Fibroblast of lung (primary cell): ENCODE results near the gene ATP5F1D. TPM values are rescaled to one million over a fixed set of nuclear protein-coding genes. Genes with fewer than 3 reads are reported as not detected.

ENCODE experiments used
- DNase-seq, 2 donors: peaks; one replicate each; pipeline versions ENCODE4 v3.0.0 to v3.0.0-alpha.2; 2010; ENCODE audit warnings: low read depth in 2 of 2
- H2AFZ ChIP-seq: 2 replicates; pipeline ENCODE4 v1.5.1; 2012; ENCODE audit warnings: low read length, control low read depth, inconsistent platforms
- H3K27ac ChIP-seq: 2 replicates; pipeline ENCODE4 v1.5.1; 2011; ENCODE audit warnings: low read length, control low read depth; ENCODE audit not compliant: insufficient read depth
- H3K27me3 ChIP-seq: 2 replicates; pipeline ENCODE4 v1.5.1; 2011; ENCODE audit warnings: mild to moderate bottlenecking, low read length; ENCODE audit not compliant: control insufficient read depth, insufficient read depth
- H3K36me3 ChIP-seq: 2 replicates; pipeline ENCODE4 v1.5.1; 2011; ENCODE audit warnings: low read length; ENCODE audit not compliant: control insufficient read depth, insufficient read depth
- H3K4me1 ChIP-seq: 2 replicates; pipeline ENCODE4 v1.5.1; 2011; ENCODE audit warnings: low read length; ENCODE audit not compliant: control insufficient read depth, insufficient read depth; ENCODE audit errors: extremely low read depth
- H3K4me2 ChIP-seq: 2 replicates; pipeline ENCODE4 v1.5.1; 2011; ENCODE audit warnings: low read length, control low read depth; ENCODE audit not compliant: insufficient read depth; ENCODE audit errors: extremely low read depth
- H3K4me3 ChIP-seq, 4 experiments: fragments of 200-600 bp in 1 of 4; sonication (generic) in 1 of 4; replicated peaks in 1 of 4; 2 replicates each; pipeline ENCODE4 v1.5.1; 2011 to 2016; ENCODE audit warnings: low read length in 4 of 4, low read depth in 3 of 4, mild to moderate bottlenecking in 3 of 4, control low read depth in 2 of 4, inconsistent platforms in 1 of 4, mixed read lengths in 1 of 4; ENCODE audit not compliant: insufficient read depth in 1 of 4; ENCODE audit errors: control extremely low read depth in 1 of 4
- H3K79me2 ChIP-seq: 2 replicates; pipeline ENCODE4 v1.5.1; 2012; ENCODE audit warnings: mild to moderate bottlenecking, low read length, inconsistent platforms; ENCODE audit not compliant: control insufficient read depth, insufficient read depth
- H3K9ac ChIP-seq: 2 replicates; pipeline ENCODE4 v1.5.1; 2011; ENCODE audit warnings: mild to moderate bottlenecking, low read length, control low read depth; ENCODE audit not compliant: insufficient read depth
- H3K9me3 ChIP-seq: 2 replicates; pipeline ENCODE4 v1.5.1; 2012; ENCODE audit warnings: low read depth, low read length; ENCODE audit not compliant: control insufficient read depth, insufficient read depth
- H4K20me1 ChIP-seq: 2 replicates; pipeline ENCODE4 v1.5.1; 2011; ENCODE audit warnings: low read length; ENCODE audit not compliant: control insufficient read depth, insufficient read depth; ENCODE audit errors: extremely low read depth
- CTCF ChIP-seq, 2 donors: IDR thresholded peaks in 1 of 2; conservative IDR thresholded peaks in 1 of 2; 1 replicate in 1 of 2; 2 replicates in 1 of 2; pipeline ENCODE4 v1.5.1; 2011 to 2012; ENCODE audit warnings: low read length in 2 of 2, control low read depth in 1 of 2, inconsistent platforms in 1 of 2, low read depth in 1 of 2, mild to moderate bottlenecking in 1 of 2
- EZH2 ChIP-seq: IDR thresholded peaks from 2 replicates; pipeline ENCODE4 v1.5.1; 2012; ENCODE audit warnings: low read length, control low read depth, mild to moderate bottlenecking; ENCODE audit errors: missing control alignments
- polyA plus RNA-seq, 2 donors: library from polyadenylated mRNA; depleted of rRNA in 1 of 2; stranded (reverse) in 1 of 2; unstranded in 1 of 2; fragments of >200 nt; gene quantifications; 2 replicates each; pipeline ENCODE4 v1.2.1, GENCODE V29; 2011 to 2012; ENCODE audit warnings: missing spikeins in 1 of 2
- total RNA-seq: library from RNA; depleted of rRNA; stranded (reverse); fragments of >200 nt; gene quantifications from 2 replicates; pipeline ENCODE4 v1.2.1, GENCODE V29; 2014

Gene ATP5F1D
- total and polyA plus RNA-seq, 2 donors (not counting 1 experiment from before 2014, with no cell fraction given) = 20.5 to 53.8 TPM

- H4K20me1 ChIP-seq = no peaks in the 10 kb centered on the region
- no peaks in the 10 kb centered on the region for H3K9me3 ChIP-seq
- TF ChIP-seq CTCF (conservative IDR thresholded peaks at IDR 0.05 in 1 of 2, IDR thresholded peaks at IDR 0.05 in 1 of 2; ENCODE audit: low read depth in 1 of 2, low read length in 2 of 2) = no peak
- TF ChIP-seq EZH2 = no peak
- peaks cover 20% of the 10 kb centered on the region for H3K36me3 ChIP-seq
- H3K4me1 ChIP-seq = peaks cover 9% of the 10 kb centered on the region
- H2AFZ ChIP-seq = no peak overlapping the region
- no peaks in the 10 kb centered on the region for H3K27me3 ChIP-seq
- H3K9ac ChIP-seq = no peak overlapping the region
- DNase-seq = no peak
- no peak overlapping the region for H3K4me3 ChIP-seq
- peaks cover 2% of the 10 kb centered on the region for H3K79me2 ChIP-seq
- peak overlapping the region; percentile 32 for H3K4me2 ChIP-seq
- H3K27ac ChIP-seq = peak overlapping the region; percentile 56
Measured at GRCh38 chr19:1233115-1233667, 8.4 kb upstream of the ATP5F1D start.

DNA sequence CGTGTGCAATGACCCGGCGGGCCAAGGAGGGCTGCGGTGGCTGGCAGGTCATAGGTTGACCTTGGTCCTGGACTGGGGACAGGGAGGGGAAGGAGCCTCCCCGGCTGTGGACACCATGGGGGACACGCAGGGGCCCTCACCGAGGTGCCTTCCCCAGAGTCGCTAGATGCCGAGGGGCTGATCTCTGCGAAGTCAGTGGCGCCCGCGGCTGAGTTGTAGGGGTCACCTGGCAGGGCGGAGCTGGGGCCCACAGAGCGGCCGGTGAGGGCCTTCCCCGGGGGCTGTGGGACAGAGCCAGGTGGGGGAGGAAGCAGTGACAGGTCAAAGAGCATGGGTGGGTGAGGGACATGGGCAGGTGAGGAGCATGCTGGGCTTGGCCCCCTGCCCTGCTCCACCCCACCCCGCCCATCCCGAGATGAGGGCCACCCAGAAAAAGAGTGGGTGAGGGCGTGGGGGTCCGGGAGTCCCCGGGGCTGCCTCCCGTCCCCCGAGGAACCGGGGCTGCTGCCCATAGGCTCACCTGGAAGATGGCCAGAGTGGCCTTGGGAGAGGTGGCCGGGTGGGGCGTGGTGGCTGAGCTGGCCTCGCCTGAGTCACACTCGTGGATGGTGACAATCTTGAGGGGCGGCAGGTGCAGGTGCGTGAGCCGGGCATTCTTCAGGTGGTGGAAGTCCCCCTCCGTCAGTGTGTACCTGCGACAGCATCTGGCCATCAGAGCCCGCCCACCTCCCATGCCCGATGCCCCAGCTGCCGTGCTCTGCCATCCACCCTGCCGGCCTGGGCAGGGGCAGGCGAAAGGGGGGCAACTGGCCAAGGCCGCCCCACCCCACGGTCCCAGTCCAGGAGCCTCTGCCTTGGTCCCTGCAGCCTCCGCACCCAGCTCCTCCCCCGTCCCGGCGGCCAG, 7.2 kb upstream of the ATP5F1D start:
- no peaks in the 10 kb centered on the region for H3K27me3 ChIP-seq
- H3K9ac ChIP-seq = peak overlapping the region; percentile 16
- no peaks in the 10 kb centered on the region for H3K9me3 ChIP-seq
- TF ChIP-seq EZH2 = no peak
- no peak for TF ChIP-seq CTCF (conservative IDR thresholded peaks at IDR 0.05 in 1 of 2, IDR thresholded peaks at IDR 0.05 in 1 of 2; ENCODE audit: low read depth in 1 of 2, low read length in 2 of 2)
- H3K36me3 ChIP-seq = peaks cover 17% of the 10 kb centered on the region
- peaks cover 2% of the 10 kb centered on the region for H3K79me2 ChIP-seq
- DNase-seq = no peak
- no peaks in the 10 kb centered on the region for H4K20me1 ChIP-seq
- H3K4me2 ChIP-seq = no peak overlapping the region
- H3K4me3 ChIP-seq = no peak overlapping the region
- H3K4me1 ChIP-seq = peaks cover 9% of the 10 kb centered on the region
- no peak overlapping the region for H2AFZ ChIP-seq
- no peak overlapping the region for H3K27ac ChIP-seq

GRCh38 chr19:1234955-1235380, 6.6 kb upstream of the ATP5F1D start:
- Histone ChIP-seq H3K36me3 (peaks cover 17% of the 10 kb centered on the region), H3K27ac (no peak overlapping the region), H3K9ac (no peak overlapping the region), H3K79me2 (peaks cover 2% of the 10 kb centered on the region), H3K9me3 (no peaks in the 10 kb centered on the region), H4K20me1 (no peaks in the 10 kb centered on the region), H3K27me3 (no peaks in the 10 kb centered on the region), H2AFZ (no peak overlapping the region), H3K4me3 (no peak overlapping the region), H3K4me1 (peaks cover 13% of the 10 kb centered on the region), H3K4me2 (no peak overlapping the region)
- TF ChIP-seq EZH2 (no peak), CTCF (conservative IDR thresholded peaks at IDR 0.05 in 1 of 2, IDR thresholded peaks at IDR 0.05 in 1 of 2; ENCODE audit: low read depth in 1 of 2, low read length in 2 of 2) (no peak)
- no peak for DNase-seq
